Glomerular visceral epithelial cell (primary cell): ENCODE results near the gene ABCD3.

Experiments
- DNase-seq: peaks from one replicate; pipeline ENCODE4 v3.0.0-alpha.2; 2016; ENCODE audit errors: extremely low spot score

ABCD3 gene

GRCh38 chr1:94526152-94526980 is 108.2 kb downstream of the ABCD3 start:
- no peak for DNase-seq

DNA sequence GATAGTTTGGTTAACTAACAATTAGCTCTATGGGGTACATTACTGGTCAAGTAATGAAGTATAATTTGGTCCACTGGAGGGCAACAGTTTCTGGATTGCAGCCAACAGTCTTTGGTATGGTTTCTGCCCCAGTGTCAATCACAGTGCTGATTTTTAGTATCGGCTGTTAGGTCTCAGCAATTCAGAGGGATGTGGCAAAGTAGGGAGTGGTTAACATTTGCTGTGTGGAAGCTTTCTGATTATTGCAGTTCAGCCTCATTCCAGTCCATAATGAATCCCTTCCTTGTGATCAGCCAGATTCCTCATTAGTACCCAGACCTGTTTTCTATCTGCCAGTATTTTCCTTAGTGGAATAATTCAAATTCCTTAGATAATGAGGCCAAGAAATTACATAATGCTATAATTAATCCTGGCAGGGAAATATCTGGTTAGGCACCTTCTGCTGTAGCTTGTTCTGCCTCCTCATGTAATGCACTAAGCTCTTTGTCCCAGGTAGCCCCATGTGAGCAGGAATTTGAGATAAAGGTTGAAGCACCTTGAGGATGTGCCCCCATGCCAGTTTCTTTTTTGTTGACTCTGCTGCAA is 109.3 kb downstream of the ABCD3 start:
- DNase-seq: peak; percentile 44

- DNase-seq: no peak
Observed at GRCh38 chr1:94528299-94528698, 110.1 kb downstream of the ABCD3 start.

DNA sequence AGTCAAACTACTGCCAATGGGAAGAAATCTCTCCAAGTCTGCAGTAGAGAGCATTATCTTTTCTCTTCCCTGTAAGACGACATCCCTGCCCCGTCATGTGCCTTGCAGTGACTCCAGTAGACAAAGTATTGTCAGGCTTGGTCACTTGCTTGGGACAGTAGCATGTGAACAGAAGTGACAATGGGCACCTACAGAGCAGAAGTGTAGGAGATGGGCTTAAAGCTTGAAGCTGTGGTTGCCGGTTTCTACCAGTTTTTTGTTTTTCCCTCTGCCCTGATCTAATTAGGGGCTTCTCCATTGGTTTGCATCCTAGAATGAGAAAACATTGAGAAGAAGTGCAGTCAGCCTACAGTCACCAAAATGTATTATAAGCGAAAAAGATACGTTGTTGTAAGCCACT is 110.6 kb downstream of the ABCD3 start:
- DNase-seq: no peak

GRCh38 chr1:94529416-94529815 is 111.2 kb downstream of the ABCD3 start:
- DNase-seq: no peak

DNA sequence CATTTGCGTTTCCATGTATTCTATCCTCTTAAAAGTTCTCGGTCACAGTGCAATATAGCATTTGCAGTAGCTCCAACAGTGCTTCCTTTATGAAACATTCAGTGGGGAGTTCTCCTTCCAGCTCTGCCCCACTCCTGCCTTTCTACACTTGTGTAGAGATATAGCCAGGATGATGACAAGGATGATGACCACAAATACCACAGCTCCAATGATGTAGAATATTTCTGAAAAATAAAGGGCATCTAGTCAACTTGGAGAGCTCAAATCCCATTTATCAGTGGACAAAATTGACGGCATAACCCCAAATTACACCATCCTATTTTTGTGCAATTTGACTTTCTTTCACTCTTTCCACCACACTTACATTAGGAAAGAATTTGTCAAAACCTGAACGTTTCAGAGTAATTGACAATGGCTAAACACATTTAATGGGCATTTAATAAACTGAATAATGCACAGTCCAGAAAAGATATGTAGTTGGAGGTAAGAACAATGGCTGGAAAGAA is 112.2 kb downstream of the ABCD3 start:
- peak; percentile 22 for DNase-seq

DNA sequence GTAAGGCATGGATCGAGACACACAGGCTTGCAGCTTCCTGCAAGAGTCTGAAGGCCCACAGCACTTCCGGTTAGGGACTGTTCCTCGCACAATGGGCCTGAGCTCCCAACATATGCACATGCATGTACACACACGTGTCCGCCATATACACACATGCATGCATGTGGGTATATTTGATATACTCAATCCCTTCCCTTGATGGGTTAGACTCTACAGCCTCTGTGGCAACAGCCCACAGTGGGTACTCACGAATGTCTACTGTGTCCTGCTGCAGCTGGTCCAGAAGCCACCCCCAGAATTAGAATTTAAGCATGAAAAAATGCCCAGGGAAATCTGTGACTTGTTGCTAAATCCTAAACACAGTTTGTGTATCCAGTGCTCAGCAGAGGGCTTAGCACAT is 113.5 kb downstream of the ABCD3 start:
- no peak for DNase-seq

- no peak for DNase-seq
Observed at GRCh38 chr1:94532077-94532476, 113.9 kb downstream of the ABCD3 start.

DNA sequence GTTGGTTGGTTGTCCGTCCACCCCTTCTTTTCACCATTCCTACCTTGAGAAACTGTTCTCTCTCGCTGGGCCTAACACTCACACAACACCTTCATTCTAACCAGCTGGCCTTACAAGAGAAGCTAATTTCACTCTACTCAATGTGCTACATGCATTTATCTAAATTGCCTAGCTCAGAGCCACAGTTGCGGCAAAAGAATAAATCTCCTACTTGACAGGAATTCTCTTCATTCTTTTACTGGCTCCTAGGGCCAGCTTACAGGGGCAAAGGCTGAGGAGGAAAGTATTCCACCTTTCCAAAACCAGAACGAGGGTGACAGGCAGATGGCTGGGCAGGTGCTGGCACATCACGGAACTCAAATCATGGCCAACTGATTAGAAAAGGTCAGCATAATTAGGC is 116.9 kb downstream of the ABCD3 start:
- DNase-seq: no peak

GRCh38 chr1:94535879-94536278 is 117.7 kb downstream of the ABCD3 start:
- DNase-seq: no peak

GRCh38 chr1:94537254-94537653 is 119.1 kb downstream of the ABCD3 start:
- no peak for DNase-seq

GRCh38 chr1:94538243-94538827 is 120.1 kb downstream of the ABCD3 start:
- no peak for DNase-seq

DNA sequence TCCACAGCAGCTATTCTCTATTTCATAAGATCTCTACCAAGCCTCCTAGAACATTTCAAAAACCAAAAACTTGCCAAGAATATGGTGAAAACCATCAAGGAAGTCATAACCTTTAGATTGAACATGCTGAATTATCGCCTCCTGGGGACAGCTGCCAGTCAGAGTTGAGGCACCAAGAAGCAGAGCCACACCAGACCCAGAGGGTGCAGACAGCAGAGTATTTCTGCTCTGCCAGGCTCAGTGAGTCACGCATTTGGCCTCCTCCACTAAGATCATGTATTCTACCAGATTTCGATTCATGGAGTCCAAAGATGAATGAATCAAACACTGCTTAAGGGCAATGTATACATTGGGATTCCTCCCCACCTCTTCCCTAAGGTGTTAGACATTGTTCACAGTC is 121.3 kb downstream of the ABCD3 start:
- peak; percentile 59 for DNase-seq

GRCh38 chr1:94540440-94541245 is 122.5 kb downstream of the ABCD3 start:
- peak; percentile 17 for DNase-seq

GRCh38 chr1:94541246-94542087 is 123.3 kb downstream of the ABCD3 start, which contains the start of gene F3:
Gene F3, minus strand, starts transcription at chr1:94541759. Its CDS starts 123 bp downstream, at chr1:94541636.
- DNase-seq: peak; percentile 89

DNA sequence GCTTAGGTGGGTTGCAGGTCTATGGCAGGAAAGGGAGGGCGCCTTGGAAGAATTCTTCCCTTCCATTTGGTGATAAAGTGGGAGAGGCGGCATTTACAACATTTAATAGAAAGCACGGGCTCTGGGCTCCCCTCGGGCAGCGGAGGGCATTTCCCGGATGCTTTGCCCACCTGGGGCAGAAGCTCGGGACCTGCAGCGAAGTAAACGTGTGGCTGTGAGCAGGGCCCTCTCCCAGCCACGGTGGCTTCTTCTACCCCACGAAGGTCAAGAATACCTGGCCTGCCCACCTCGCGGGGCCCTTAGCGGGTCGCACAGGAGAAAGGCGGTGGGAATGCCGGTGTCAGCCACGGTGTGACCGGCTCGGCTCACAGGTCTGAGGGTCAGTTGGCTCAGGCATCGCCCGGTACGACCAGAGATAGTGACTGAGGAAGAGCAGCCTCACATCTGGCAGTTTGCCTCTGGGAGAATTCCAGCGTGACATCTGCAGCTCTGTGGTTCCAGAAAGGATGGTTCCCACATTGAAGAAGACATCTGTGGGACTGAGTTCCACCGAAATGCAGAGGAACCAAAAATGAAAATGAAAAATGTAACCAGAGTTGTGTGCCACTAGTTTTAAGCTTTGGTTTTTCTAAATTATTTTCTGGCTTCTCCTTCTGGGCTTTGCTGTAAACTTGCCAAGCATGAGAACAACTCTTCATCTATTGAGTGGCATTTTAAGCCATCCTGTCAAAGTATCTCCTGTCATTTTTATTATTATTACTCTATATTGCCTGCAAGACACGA is 124.1 kb downstream of the ABCD3 start:
- DNase-seq: peak; percentile 56

DNA sequence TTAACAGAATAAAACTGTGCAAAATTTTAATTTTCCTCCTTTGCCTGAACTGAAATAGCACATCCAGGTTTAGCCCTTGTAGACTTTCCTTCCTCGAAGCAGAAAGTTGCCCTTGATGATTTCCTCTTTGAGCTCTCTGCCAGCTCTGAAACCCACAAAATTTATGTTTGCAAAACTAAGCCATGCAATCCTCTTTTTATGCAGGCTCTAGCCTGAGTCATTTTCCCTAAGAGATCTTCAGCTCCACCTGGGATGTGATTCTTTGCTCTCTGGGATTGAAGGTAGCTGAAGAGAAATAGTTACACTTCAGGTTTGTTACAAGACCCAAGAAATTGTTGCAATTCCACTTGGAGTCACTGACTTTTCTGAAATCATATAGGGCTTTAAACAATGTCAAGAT is 124.8 kb downstream of the ABCD3 start:
- DNase-seq: peak; percentile 53

DNA sequence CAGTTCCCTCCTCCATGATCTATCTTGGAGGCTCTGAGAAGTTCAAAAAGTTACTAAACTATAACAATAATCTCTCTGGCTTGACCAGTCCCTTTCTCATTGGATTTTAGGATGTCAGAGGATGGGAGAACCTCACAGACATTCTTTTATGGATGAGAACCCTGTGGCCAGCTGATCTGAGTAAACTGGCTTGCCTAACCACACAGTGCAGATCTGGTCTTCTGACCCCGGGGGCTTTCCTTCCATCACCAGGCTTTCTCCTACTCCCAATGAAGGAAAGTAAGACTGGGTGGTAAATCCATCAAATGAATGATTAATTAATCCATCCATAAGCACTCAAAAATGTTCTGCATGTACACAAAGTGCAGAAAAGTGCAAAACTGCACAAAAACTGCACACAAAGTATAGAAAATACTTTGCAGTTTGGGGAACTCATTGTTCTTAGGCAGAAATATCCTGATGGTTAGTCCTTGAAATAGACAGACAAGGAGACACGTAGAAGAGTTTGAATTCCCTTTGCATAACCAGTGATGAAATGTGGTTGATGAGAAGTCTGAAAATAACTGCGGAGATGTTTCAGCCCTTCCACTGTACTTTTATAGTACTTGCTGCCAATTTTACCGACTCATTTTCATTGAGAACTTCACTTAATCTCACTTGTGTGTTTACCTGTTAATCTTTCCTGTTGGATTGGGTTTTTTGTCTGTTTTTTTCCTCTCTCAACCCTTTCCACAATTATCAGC is 125.9 kb downstream of the ABCD3 start:
- no peak for DNase-seq

DNA sequence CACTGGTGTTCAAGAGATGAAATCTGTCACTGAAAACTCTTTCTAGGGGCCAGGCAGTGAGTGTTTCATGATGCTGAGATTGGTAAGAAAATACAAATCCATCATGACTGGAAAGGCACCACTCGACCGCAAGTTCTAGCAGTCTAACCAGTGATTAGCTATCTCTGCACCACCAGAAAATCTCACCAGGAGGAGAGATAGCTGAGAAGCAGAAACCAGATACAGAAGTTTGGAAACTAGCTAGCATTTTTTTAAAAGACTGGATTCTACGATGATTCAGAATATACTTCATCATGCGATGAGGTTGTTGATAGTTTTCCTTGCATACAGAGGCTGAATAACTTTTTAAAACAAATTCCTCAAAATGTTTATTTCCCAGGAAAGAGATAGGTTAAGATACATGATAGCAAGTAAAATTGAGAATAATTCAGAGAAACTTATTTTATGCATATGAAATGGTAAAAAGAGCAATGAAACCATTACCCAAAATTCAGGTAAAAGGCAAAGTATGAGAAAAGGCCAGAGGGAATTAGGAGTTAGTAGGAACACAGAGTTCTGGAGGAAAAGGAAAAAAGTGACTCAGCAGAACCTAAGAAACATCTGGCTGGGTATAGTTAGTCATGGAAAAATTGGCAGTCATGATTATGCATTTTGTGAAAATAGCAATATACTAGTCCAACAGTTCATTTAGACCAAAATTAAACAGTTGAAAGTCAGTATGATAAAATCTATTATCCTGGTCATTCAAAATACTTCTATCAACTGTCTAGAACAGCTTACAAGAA is 126.7 kb downstream of the ABCD3 start:
- no peak for DNase-seq
